Neural crest cell (in vitro differentiated cells): ENCODE measurements around the gene MOGAT1. TPM values are rescaled to one million over a fixed set of nuclear protein-coding genes. Genes with fewer than 3 reads are reported as not detected.
A peak's percentile ranks its signal among the peaks of the same experiment; 100 is the strongest.

ENCODE experiments used
- DNase-seq: peaks from one replicate; pipeline ENCODE4 v3.0.0; 2021; ENCODE audit warnings: low read depth, mixed read lengths, low spot score
- H3K27ac Mint-ChIP-seq: one replicate; pipeline ENCODE4 v1.8.0; 2021; ENCODE audit warnings: mild to moderate bottlenecking, mixed read lengths; ENCODE audit not compliant: unreplicated experiment
- H3K27me3 Mint-ChIP-seq: 2 replicates; pipeline ENCODE4 v1.8.0; 2021; ENCODE audit warnings: low read depth, mild to moderate bottlenecking, mixed read lengths
- H3K36me3 Mint-ChIP-seq: 2 replicates; pipeline ENCODE4 v1.8.0; 2021; ENCODE audit warnings: low read depth, mild to moderate bottlenecking, mixed read lengths
- H3K4me1 Mint-ChIP-seq: 2 replicates; pipeline ENCODE4 v1.8.0; 2021; ENCODE audit warnings: mixed read lengths
- H3K4me3 Mint-ChIP-seq: one replicate; pipeline ENCODE4 v1.8.0; 2021; ENCODE audit warnings: mild to moderate bottlenecking, mixed read lengths
- H3K9me3 Mint-ChIP-seq: 2 replicates; pipeline ENCODE4 v1.8.0; 2021; ENCODE audit warnings: mixed read lengths
- total RNA-seq: library from RNA; stranded (reverse); gene quantifications from 2 replicates; pipeline ENCODE4 v1.2.1, GENCODE V29; 2021
- TF ChIP-seq, protein P1 (sequence below): fragments of 200-600 bp; sonication (generic); conservative IDR thresholded peaks from 2 replicates; pipeline ENCODE4 v1.5.0; 2021; ENCODE audit warnings: antibody characterized with exemption, mild to moderate bottlenecking

Gene MOGAT1
- total RNA-seq, 1 donor from 2014 or later = not detected

DNA sequence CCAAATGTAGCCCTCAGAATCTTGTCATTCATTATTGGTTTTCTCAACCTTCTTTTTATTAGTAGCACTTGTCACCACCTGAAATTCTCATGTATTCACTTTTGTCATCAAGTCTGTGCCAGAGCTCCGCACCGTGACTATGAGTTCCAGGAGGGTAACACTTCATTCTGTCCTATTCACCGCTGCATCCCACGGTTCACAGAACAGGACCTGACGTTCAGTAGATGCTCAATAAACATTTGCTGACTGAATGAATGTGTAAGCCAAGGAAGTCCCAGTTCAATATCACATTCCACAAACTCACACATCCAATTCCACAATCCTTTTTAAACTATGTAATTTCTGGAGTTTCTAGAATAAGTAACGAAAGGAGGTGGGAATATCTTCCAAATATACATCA lies 65.5 kb downstream of the MOGAT1 start:
- TF ChIP-seq, protein P1, sequence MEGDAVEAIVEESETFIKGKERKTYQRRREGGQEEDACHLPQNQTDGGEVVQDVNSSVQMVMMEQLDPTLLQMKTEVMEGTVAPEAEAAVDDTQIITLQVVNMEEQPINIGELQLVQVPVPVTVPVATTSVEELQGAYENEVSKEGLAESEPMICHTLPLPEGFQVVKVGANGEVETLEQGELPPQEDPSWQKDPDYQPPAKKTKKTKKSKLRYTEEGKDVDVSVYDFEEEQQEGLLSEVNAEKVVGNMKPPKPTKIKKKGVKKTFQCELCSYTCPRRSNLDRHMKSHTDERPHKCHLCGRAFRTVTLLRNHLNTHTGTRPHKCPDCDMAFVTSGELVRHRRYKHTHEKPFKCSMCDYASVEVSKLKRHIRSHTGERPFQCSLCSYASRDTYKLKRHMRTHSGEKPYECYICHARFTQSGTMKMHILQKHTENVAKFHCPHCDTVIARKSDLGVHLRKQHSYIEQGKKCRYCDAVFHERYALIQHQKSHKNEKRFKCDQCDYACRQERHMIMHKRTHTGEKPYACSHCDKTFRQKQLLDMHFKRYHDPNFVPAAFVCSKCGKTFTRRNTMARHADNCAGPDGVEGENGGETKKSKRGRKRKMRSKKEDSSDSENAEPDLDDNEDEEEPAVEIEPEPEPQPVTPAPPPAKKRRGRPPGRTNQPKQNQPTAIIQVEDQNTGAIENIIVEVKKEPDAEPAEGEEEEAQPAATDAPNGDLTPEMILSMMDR = no peak
- no peaks in the 10 kb centered on the region for H3K27me3 Mint-ChIP-seq

DNA sequence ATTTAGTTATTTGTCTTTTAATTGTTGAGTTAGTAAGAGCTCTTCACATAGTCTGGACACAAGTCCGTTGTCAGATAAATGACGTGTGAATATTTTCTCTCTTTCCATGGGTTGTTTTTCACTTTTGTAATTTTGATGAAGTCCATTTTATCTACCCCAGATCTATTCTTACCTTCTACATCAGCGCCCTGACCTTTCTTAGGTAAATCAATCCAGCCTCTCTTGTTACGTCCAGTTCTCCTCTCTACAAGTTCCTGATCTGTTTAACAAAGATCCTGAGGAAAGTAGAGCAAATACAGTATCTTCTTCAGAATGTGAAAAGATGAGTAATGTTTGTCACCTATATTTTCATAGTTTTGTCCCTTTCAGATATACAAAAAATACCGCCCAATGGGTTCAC lies 66.9 kb downstream of the MOGAT1 start:
- TF ChIP-seq, protein P1 = no peak
- Mint-ChIP-seq H3K4me1 (peaks cover 56% of the 10 kb centered on the region), H3K27me3 (no peaks in the 10 kb centered on the region), H3K4me3 (no peak overlapping the region), H3K9me3 (peaks cover 3% of the 10 kb centered on the region), H3K27ac (no peak overlapping the region), H3K36me3 (no peaks in the 10 kb centered on the region)
- no peak for DNase-seq

More for the DNA sequence above, 65.5 kb downstream of the MOGAT1 start:
- no peak overlapping the region for H3K27ac Mint-ChIP-seq
- no peaks in the 10 kb centered on the region for H3K36me3 Mint-ChIP-seq
- H3K9me3 Mint-ChIP-seq = peaks cover 3% of the 10 kb centered on the region
- DNase-seq = no peak
- no peak overlapping the region for H3K4me3 Mint-ChIP-seq
- H3K4me1 Mint-ChIP-seq = peaks cover 62% of the 10 kb centered on the region

DNA sequence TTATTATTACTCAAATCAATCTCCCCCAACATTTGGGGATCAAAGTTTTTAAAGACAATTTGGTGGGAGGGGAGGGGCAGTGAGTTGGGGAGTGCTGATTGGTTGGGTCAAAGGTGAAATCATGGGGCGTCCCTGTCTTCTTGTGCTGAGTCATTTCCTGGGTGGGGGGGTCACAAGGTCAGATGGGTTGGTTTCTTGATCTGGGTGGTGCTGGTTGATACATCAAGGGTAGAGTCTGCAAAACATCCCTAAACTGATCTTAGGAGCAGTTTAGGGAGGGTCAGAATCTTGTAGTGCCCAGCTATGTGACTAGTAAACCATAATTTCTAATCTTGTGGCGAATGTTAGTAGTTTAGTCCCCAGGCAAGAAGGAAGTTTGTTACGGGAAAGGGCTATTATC lies 67.4 kb downstream of the MOGAT1 start:
- Mint-ChIP-seq H3K9me3 (peaks cover 3% of the 10 kb centered on the region), H3K4me3 (no peak overlapping the region), H3K36me3 (no peaks in the 10 kb centered on the region), H3K27ac (peak overlapping the region; percentile 48), H3K27me3 (no peaks in the 10 kb centered on the region), H3K4me1 (peaks cover 56% of the 10 kb centered on the region)
- DNase-seq = no peak
- TF ChIP-seq, protein P1 = no peak

DNA sequence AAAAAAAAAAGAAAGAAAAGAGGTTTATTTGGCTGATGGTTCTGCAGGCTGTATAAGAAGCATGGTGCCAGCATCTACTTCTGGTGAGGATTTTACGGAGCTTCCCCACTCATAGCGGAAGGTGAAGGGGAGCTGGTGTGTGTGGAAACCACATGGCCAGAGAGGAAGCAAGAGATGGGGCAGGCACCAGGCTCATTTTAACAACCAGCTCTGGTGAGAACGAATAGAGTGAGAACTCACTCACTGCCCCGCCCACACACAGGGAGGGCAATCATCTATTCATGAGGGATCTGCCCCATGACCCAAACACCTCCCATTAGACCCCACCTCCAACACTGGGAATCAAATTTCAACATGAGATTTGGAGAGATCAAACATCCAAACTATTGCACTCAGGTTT lies 68.5 kb downstream of the MOGAT1 start:
- H3K36me3 Mint-ChIP-seq = no peaks in the 10 kb centered on the region
- H3K4me3 Mint-ChIP-seq = peak overlapping the region; percentile 11
- H3K4me1 Mint-ChIP-seq = peaks cover 49% of the 10 kb centered on the region
- H3K27me3 Mint-ChIP-seq = no peaks in the 10 kb centered on the region
- H3K9me3 Mint-ChIP-seq = peaks cover 3% of the 10 kb centered on the region
- DNase-seq = no peak
- TF ChIP-seq, protein P1 = no peak
- no peak overlapping the region for H3K27ac Mint-ChIP-seq

DNA sequence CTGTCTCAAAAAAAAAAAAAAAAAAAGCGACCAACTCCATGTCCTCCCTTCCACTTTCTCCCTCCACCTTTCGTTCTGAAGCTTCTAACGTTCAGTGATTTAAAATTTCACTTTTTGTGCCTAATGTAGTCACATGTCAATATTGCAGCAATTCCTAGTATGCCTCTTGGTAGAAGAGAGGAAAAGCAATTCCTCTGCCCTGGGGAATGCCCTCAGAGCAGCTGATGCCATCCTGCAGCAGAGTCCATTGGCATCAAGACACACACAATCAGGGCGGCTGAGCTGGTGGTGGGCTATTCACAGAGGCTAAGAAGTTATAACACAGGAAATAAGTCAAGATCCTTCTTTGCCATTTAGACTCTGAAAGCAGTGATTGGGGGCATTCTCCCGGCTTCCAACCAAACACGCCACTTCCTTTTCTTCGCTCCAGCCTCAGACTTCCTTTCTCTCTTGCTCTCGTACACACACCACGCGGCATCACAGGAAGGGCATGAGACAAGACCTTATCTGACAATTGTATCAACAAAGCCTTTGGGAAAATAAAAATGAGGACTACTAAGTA lies 71.9 kb downstream of the MOGAT1 start:
- H3K27ac Mint-ChIP-seq = peak overlapping the region; percentile 53
- H3K27me3 Mint-ChIP-seq = no peaks in the 10 kb centered on the region
- H3K4me1 Mint-ChIP-seq = peaks cover 60% of the 10 kb centered on the region
- no peaks in the 10 kb centered on the region for H3K36me3 Mint-ChIP-seq
- peak overlapping the region; percentile 0 for H3K4me3 Mint-ChIP-seq
- peaks cover 2% of the 10 kb centered on the region for H3K9me3 Mint-ChIP-seq
- DNase-seq = no peak
- TF ChIP-seq, protein P1 = no peak
